CD4-positive, alpha-beta T cell (primary cell): ENCODE data around the gene ZFP69. TPM values are rescaled to one million over a fixed set of nuclear protein-coding genes. Genes with fewer than 3 reads are reported as not detected.

Experiments used
- ATAC-seq: fragments of 200-7000 bp; cut with Tn5 transposase; one replicate; pipeline ENCODE4 v1.10.0; 2022; ENCODE audit warnings: mild to moderate bottlenecking; ENCODE audit not compliant: poor library complexity
- CTCF ChIA-PET: fragments of 350-600 bp; sonication (Branson Sonifier 250); formaldehyde crosslinking; loops from one replicate; lab custom pipeline; 2021; ENCODE audit warnings: antibody characterized with exemption, inconsistent platforms; lab: Charles Lee
- POLR2A ChIA-PET: fragments of 350-600 bp; sonication (Branson Sonifier 250); formaldehyde crosslinking; loops from one replicate; lab custom pipeline; 2021; ENCODE audit warnings: antibody characterized with exemption, inconsistent platforms; lab: Charles Lee
- DNase-seq, 14 experiments: peaks; one replicate each; pipeline ENCODE4 v3.0.0-alpha.2; 2013 to 2020; ENCODE audit warnings: mixed read lengths in 2 of 14
- H3K27ac ChIP-seq, 2 donors: one replicate each; pipeline versions ENCODE4 v1.5.1 to v1.7.0; 2013; ENCODE audit warnings: low read length in 2 of 2, low read depth in 1 of 2, mild to moderate bottlenecking in 1 of 2
- H3K27me3 ChIP-seq, 2 experiments: 1 replicate in 1 of 2; 2 replicates in 1 of 2; pipeline versions ENCODE4 v1.6.1 to v1.7.0; 2013; ENCODE audit warnings: low read length in 2 of 2, control low read depth in 1 of 2, mild to moderate bottlenecking in 1 of 2, moderate library complexity in 1 of 2; ENCODE audit not compliant: insufficient read depth in 2 of 2, control insufficient read depth in 1 of 2
- H3K36me3 ChIP-seq: one replicate; pipeline ENCODE4 v1.6.1; 2013; ENCODE audit warnings: low read length, control low read depth; ENCODE audit not compliant: insufficient read depth
- H3K4me1 ChIP-seq: one replicate; pipeline ENCODE4 v1.6.1; 2013; ENCODE audit warnings: low read length, control low read depth; ENCODE audit not compliant: insufficient read depth
- H3K4me3 ChIP-seq: one replicate; pipeline ENCODE4 v1.5.1; 2013; ENCODE audit warnings: mild to moderate bottlenecking, low read length, moderate library complexity
- H3K9me3 ChIP-seq, 2 experiments: 1 replicate in 1 of 2; 2 replicates in 1 of 2; pipeline versions ENCODE4 v1.6.1 to v1.7.0; 2013; ENCODE audit warnings: low read length in 2 of 2, mild to moderate bottlenecking in 2 of 2, control low read depth in 1 of 2, moderate library complexity in 1 of 2; ENCODE audit not compliant: control insufficient read depth in 1 of 2, insufficient read depth in 1 of 2
- H3K27ac Mint-ChIP-seq: one replicate; pipeline ENCODE4 v1.8.0; 2020; ENCODE audit warnings: mixed read lengths
- H3K27me3 Mint-ChIP-seq: one replicate; pipeline ENCODE4 v1.8.0; 2021; ENCODE audit warnings: mixed read lengths
- H3K36me3 Mint-ChIP-seq: one replicate; pipeline ENCODE4 v1.8.0; 2021; ENCODE audit warnings: low read depth, mixed read lengths
- H3K4me1 Mint-ChIP-seq: one replicate; pipeline ENCODE4 v1.8.0; 2021; ENCODE audit warnings: low read depth, mixed read lengths
- H3K4me3 Mint-ChIP-seq: one replicate; pipeline ENCODE4 v1.8.0; 2020; ENCODE audit warnings: mild to moderate bottlenecking, mixed read lengths
- H3K9me3 Mint-ChIP-seq: one replicate; pipeline ENCODE4 v1.8.0; 2020; ENCODE audit warnings: mixed read lengths
- intact Hi-C, 2 experiments: fragments of 100-400 bp; cut with DNase I in 1 of 2; cut with micrococcal nuclease in 1 of 2; formaldehyde crosslinking; loops; one replicate each; pipeline versions ENCODE4 v1.15.1 to v1.9.0; 2023 to 2025; cut with DNase I, micrococcal nuclease
- total RNA-seq, 174 experiments: library from RNA in 2 of 174; stranded (reverse) in 2 of 174; gene quantifications; one replicate each; pipeline ENCODE4 v1.2.3 and lab custom pipeline; 2021 to 2026
- TF ChIP-seq, protein P1 (sequence below): fragments of 200-600 bp; IDR thresholded peaks from one replicate; pipeline ENCODE4 v1.8.0; 2022; ENCODE audit warnings: antibody characterized with exemption, mild to moderate bottlenecking

The ZFP69 gene
- total RNA-seq, 2 experiments from 2014 or later, result 1.1 to 1.4 TPM

DNA sequence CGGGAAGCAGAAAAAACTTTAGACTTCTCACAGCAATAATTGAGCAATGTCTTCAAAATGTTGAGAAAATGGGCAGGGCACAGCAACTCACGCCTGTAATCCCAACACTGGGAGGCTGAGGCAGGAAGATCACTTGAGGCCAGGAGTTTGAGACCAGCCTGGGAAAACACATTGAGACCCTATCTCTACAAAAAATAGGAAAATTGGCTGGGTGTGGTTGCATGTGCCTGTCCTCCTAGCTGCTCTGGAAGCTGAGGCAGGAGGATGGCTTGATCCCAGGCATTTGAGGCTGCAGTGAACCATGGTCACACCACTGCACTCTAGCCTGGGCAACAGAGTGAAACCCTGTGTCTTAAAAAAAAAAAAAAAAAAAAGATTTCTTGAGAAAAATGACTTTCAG lies 7.8 kb upstream of the ZFP69 start:
- Mint-ChIP-seq H3K4me1 (no peaks in the 10 kb centered on the region), H3K9me3 (peaks cover 35% of the 10 kb centered on the region), H3K27ac (no peak overlapping the region), H3K27me3 (no peaks in the 10 kb centered on the region), H3K36me3 (peaks cover 74% of the 10 kb centered on the region), H3K4me3 (no peak overlapping the region)
- Histone ChIP-seq H3K4me1 (no peaks in the 10 kb centered on the region), H3K36me3 (no peaks in the 10 kb centered on the region), H3K27ac (no peak overlapping the region), H3K4me3 (no peak overlapping the region), H3K9me3 (peaks cover 33 to 92% of the 10 kb centered on the region in 2 experiments), H3K27me3 (no peaks in the 10 kb centered on the region)
- TF ChIP-seq, protein P1, sequence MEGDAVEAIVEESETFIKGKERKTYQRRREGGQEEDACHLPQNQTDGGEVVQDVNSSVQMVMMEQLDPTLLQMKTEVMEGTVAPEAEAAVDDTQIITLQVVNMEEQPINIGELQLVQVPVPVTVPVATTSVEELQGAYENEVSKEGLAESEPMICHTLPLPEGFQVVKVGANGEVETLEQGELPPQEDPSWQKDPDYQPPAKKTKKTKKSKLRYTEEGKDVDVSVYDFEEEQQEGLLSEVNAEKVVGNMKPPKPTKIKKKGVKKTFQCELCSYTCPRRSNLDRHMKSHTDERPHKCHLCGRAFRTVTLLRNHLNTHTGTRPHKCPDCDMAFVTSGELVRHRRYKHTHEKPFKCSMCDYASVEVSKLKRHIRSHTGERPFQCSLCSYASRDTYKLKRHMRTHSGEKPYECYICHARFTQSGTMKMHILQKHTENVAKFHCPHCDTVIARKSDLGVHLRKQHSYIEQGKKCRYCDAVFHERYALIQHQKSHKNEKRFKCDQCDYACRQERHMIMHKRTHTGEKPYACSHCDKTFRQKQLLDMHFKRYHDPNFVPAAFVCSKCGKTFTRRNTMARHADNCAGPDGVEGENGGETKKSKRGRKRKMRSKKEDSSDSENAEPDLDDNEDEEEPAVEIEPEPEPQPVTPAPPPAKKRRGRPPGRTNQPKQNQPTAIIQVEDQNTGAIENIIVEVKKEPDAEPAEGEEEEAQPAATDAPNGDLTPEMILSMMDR, result no peak
- ChIA-PET CTCF (no interaction called here), POLR2A (no interaction called here)
- intact Hi-C loops, result no loop called here
- DNase-seq (no peak), ATAC-seq (no peak)

DNA sequence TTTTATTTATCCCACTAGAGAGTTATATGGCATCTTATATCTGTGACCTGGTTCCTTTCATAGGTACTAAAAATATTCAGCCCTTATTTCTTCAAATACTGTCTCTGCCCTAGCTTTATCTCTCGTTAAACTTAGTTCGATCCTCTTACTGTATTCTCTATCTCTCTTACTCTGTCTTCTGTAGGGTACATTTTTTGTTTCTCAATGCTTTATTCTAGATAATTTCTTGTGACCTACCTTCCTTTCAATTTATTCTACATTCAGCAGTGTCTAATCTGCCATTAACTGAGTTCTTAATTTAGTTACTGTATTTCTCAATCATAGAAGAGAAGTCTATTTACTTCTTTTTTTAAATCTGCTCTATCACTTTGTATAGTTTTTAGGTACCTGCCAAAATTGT lies 1.8 kb upstream of the ZFP69 start:
- H3K36me3 Mint-ChIP-seq, result peaks cover 59% of the 10 kb centered on the region
- POLR2A ChIA-PET, result interaction anchor here (0.7 kb wide), 1 partner anchor 24 kb away, joined by 4 read pairs; no protein-coding TSS in a partner anchor
- Histone ChIP-seq H3K27ac (no peak overlapping the region), H3K36me3 (no peaks in the 10 kb centered on the region), H3K9me3 (peaks cover 15 to 52% of the 10 kb centered on the region in 2 experiments), H3K27me3 (no peaks in the 10 kb centered on the region), H3K4me1 (peaks cover 16% of the 10 kb centered on the region), H3K4me3 (no peak overlapping the region)
- no peak overlapping the region for H3K27ac Mint-ChIP-seq
- intact Hi-C loops, result no loop called here
- peak overlapping the region; percentile 26 for H3K4me3 Mint-ChIP-seq
- DNase-seq, result no peak
- H3K27me3 Mint-ChIP-seq, result no peaks in the 10 kb centered on the region
- CTCF ChIA-PET, result interaction anchor here (1.7 kb wide), 1 partner anchor 25 kb away, joined by 3 read pairs; the partner anchor contains the start of gene ZFP69B
- ATAC-seq, result no peak
- H3K4me1 Mint-ChIP-seq, result peaks cover 29% of the 10 kb centered on the region
- H3K9me3 Mint-ChIP-seq, result peaks cover 17% of the 10 kb centered on the region
- TF ChIP-seq, protein P1, result no peak

DNA sequence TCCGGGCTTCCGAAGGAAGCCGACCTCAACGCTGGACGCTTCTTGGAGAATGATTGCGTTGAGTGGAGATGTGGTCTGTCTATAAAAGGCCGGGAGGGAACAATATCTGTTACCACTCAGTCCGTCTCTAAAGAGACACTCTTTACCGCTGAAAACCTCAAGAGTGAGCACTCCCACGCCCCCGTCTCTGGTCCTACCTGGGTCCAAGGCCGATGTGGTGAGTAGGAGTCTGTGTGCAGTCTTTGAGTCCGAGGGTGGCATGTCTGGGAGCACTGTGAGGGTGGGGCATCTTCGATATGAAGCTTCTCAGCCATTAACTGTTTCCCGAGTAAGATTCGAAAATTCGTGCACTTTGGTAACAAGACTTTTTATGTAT lies 576 bp downstream of the ZFP69 start:
- POLR2A ChIA-PET, result interaction anchor here (0.9 to 2.3 kb wide), 7 partner anchors 13 to 92 kb away, joined by 3 to 13 read pairs (median 4); partner anchors contain the start of genes ZFP69B and ZNF684
- H3K4me3 Mint-ChIP-seq, result peak overlapping the region; percentile 93
- peak overlapping the region; percentile 86 for H3K27ac Mint-ChIP-seq
- H3K27me3 ChIP-seq, result no peaks in the 10 kb centered on the region
- H3K36me3 Mint-ChIP-seq, result peaks cover 71% of the 10 kb centered on the region
- peak overlapping the region; percentile 36 to 49 for H3K27ac ChIP-seq
- H3K27me3 Mint-ChIP-seq, result no peaks in the 10 kb centered on the region
- H3K4me3 ChIP-seq, result peak overlapping the region; percentile 88
- peaks cover 10 to 48% of the 10 kb centered on the region in 2 experiments for H3K9me3 ChIP-seq
- DNase-seq (peak in 6 of 14 experiments; percentile 1 to 33 (median 12)), ATAC-seq (peak; percentile 24)
- peaks cover 14% of the 10 kb centered on the region for H3K36me3 ChIP-seq
- CTCF ChIA-PET, result interaction anchor here (0.9 to 1.2 kb wide), 2 partner anchors 39 to 192 kb away, joined by 3 read pairs; no protein-coding TSS in a partner anchor
- peaks cover 16% of the 10 kb centered on the region for H3K4me1 ChIP-seq
- intact Hi-C loops, result no loop called here
- TF ChIP-seq, protein P1, result no peak
- H3K9me3 Mint-ChIP-seq, result peaks cover 13% of the 10 kb centered on the region
- peaks cover 29% of the 10 kb centered on the region for H3K4me1 Mint-ChIP-seq
